ENCODE data around the gene DHRSX. TPM values are rescaled to one million over a fixed set of nuclear protein-coding genes. Genes with fewer than 3 reads are reported as not detected.

The DHRSX gene
- total and polyA plus RNA-seq, 3 donors from 2014 or later = 15.3 to 31.3 (median 29.2) TPM

- Histone ChIP-seq H3K27me3 (no peaks in the 10 kb centered on the region), H3K9me3 (no peaks in the 10 kb centered on the region), H3K27ac (no peak overlapping the region), H3K4me1 (no peaks in the 10 kb centered on the region), H3K36me3 (ENCODE audit: low read depth, missing control alignments) (no peaks in the 10 kb centered on the region), H3K4me3 (no peak overlapping the region)
- 72 to 75% methylated on average over 8 of the region's 8 CpGs for WGBS, 2 donors
- no peak for DNase-seq
- intact Hi-C loops (cut with DNase I; ENCODE audit: low total_unique reads) = no loop called here
- TF ChIP-seq, protein P1, sequence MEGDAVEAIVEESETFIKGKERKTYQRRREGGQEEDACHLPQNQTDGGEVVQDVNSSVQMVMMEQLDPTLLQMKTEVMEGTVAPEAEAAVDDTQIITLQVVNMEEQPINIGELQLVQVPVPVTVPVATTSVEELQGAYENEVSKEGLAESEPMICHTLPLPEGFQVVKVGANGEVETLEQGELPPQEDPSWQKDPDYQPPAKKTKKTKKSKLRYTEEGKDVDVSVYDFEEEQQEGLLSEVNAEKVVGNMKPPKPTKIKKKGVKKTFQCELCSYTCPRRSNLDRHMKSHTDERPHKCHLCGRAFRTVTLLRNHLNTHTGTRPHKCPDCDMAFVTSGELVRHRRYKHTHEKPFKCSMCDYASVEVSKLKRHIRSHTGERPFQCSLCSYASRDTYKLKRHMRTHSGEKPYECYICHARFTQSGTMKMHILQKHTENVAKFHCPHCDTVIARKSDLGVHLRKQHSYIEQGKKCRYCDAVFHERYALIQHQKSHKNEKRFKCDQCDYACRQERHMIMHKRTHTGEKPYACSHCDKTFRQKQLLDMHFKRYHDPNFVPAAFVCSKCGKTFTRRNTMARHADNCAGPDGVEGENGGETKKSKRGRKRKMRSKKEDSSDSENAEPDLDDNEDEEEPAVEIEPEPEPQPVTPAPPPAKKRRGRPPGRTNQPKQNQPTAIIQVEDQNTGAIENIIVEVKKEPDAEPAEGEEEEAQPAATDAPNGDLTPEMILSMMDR (IDR thresholded peaks at IDR 0.05) = no peak
- TF ChIP-seq POLR2A (IDR thresholded peaks at IDR 0.05) = no peak
These were observed 32.6 kb upstream of the DHRSX start for GRCh38 chrX:2533424-2533823.

- WGBS, 2 donors = 87 to 91% methylated on average over 10 of the region's 10 CpGs
- TF ChIP-seq, protein P1 (IDR thresholded peaks at IDR 0.05) = no peak
- no peak for TF ChIP-seq POLR2A (IDR thresholded peaks at IDR 0.05)
These were observed 25.6 kb upstream of the DHRSX start for GRCh38 chrX:2526390-2526789.

DNA sequence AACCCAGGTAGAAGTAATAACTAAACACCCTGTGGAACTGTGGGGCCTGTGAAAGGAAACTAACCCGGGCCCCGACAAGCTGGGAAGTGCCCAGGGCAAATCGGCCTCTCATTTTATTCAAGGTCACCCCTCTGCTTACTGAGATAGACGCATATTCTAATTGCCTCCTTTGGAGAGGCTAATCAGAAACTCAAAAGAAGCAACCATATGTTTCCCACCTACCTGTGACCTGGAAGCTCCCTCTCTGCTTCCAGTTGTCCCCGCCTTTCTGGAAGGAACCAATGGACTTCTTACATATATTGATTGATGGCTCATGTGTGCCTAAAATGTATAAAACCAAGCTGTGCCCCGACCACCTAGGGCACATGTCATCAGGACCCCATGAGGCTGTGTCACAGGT lies 23.1 kb upstream of the DHRSX start:
- WGBS, 2 donors = 56 to 58% methylated on average over 6 of the region's 6 CpGs
- H3K27ac ChIP-seq = no peak overlapping the region
- intact Hi-C loops (cut with DNase I; ENCODE audit: low total_unique reads) = no loop called here
- H3K4me3 ChIP-seq = no peak overlapping the region
- no peaks in the 10 kb centered on the region for H3K36me3 ChIP-seq (ENCODE audit: low read depth, missing control alignments)
- no peaks in the 10 kb centered on the region for H3K4me1 ChIP-seq
- no peaks in the 10 kb centered on the region for H3K27me3 ChIP-seq
- TF ChIP-seq, protein P1 (IDR thresholded peaks at IDR 0.05) = no peak
- TF ChIP-seq POLR2A (IDR thresholded peaks at IDR 0.05) = no peak
- no peak for DNase-seq
- H3K9me3 ChIP-seq = no peaks in the 10 kb centered on the region

More at GRCh38 chrX:2526390-2526789, 25.6 kb upstream of the DHRSX start:
- Histone ChIP-seq H3K9me3 (no peaks in the 10 kb centered on the region), H3K4me1 (no peaks in the 10 kb centered on the region), H3K27me3 (no peaks in the 10 kb centered on the region), H3K4me3 (no peak overlapping the region), H3K36me3 (ENCODE audit: low read depth, missing control alignments) (no peaks in the 10 kb centered on the region), H3K27ac (no peak overlapping the region)
- no peak for DNase-seq
- intact Hi-C loops (cut with DNase I; ENCODE audit: low total_unique reads) = no loop called here

DNA sequence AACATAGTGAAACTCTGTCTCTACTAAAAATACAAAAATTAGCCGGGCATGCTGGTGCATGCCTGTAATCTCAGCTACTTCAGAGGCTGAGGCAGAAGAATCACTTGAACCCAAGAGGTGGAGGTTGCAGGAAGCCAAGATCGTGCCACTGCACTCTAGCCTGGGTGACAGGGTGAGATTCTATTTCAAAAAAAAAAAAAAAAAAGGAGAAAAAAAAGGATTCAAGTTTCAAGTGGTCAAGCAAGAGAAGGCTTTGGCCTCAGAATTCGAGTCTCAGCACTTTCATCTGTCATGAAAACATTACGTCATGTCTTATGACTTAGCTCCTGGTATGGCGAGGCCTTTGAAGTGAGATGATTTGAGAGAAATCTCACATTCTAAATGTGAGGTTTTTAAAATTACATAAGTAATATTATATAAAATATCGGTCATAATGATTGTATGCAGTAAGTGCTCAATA lies 21.2 kb upstream of the DHRSX start:
- no peak overlapping the region for H3K4me3 ChIP-seq
- no peaks in the 10 kb centered on the region for H3K4me1 ChIP-seq
- DNase-seq = no peak
- intact Hi-C loops (cut with DNase I; ENCODE audit: low total_unique reads) = no loop called here
- WGBS, 2 donors = 82 to 90% methylated on average over 6 of the region's 6 CpGs
- H3K27me3 ChIP-seq = no peaks in the 10 kb centered on the region
- no peaks in the 10 kb centered on the region for H3K9me3 ChIP-seq
- H3K36me3 ChIP-seq (ENCODE audit: low read depth, missing control alignments) = no peaks in the 10 kb centered on the region
- H3K27ac ChIP-seq = no peak overlapping the region
- TF ChIP-seq, protein P1 (IDR thresholded peaks at IDR 0.05) = no peak
- no peak for TF ChIP-seq POLR2A (IDR thresholded peaks at IDR 0.05)

All from testis (tissue), 3 donors.